ENCODE measurements around the gene MPP1. TPM values are rescaled to one million over a fixed set of nuclear protein-coding genes. Genes with fewer than 3 reads are reported as not detected.

Gene MPP1
- total and polyA plus RNA-seq, 2 donors (not counting 3 experiments of a cell fraction or from before 2014, with no cell fraction given) = 22.1 to 32.3 TPM

DNA sequence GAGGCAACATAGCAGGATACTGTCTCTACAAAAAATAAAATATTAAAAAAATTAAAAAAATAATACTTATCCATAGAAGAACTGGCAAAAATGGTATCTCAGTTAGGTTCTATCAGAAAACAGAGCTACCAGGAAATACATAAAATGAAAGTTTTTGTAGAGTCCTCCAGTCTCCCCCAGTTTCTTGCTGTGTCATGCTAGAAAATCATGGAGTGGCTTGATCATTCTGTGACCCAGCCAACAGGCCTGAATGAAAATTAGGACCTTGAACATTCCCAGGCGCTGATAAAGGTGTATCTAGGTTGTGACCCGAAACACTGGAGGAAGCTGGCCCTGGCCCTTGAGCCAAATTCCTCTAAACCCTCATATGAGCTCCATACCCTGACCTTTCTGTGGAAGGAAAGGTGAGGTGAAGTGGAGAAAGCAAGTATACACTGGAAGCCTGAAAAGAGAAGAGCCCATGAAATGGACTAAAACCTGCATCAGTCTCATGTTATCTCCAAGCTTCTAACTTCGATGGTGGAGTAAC, 28.5 kb upstream of the MPP1 start:
- Histone ChIP-seq H3K36me3 (ENCODE audit: control insufficient read depth in 2 of 2, extremely low read depth in 1 of 2, insufficient read depth in 2 of 2, low read length in 2 of 2) (no peaks in the 10 kb centered on the region), H3K27ac (ENCODE audit: insufficient read depth, low read depth, low read length) (no peak overlapping the region), H3K27me3 (ENCODE audit: control insufficient read depth in 2 of 2, insufficient read depth in 2 of 2, low read length in 2 of 2) (peaks cover 1 to 4% of the 10 kb centered on the region in 2 experiments), H3K4me3 (replicated peaks in 1 of 3; ENCODE audit: insufficient read depth in 1 of 3, low read depth in 1 of 3, low read length in 3 of 3) (no peak overlapping the region), H3K4me2 (ENCODE audit: insufficient read depth, low read length) (no peak overlapping the region), H3K9me1 (replicated peaks; ENCODE audit: control insufficient read depth, extremely low read depth, insufficient read depth, low read length) (no peaks in the 10 kb centered on the region), H4K20me1 (replicated peaks; ENCODE audit: control insufficient read depth, extremely low read depth, insufficient read depth, low read length) (no peaks in the 10 kb centered on the region), H3K9ac (replicated peaks; ENCODE audit: extremely low read depth, insufficient read depth, low read length) (no peak overlapping the region), H3K79me2 (ENCODE audit: control insufficient read depth, insufficient read depth, low read length) (no peaks in the 10 kb centered on the region), H3K4me1 (ENCODE audit: control insufficient read depth, extremely low read depth, insufficient read depth, low read length) (no peaks in the 10 kb centered on the region), H2AFZ (ENCODE audit: low read depth, low read length) (no peak overlapping the region), H3K9me3 (replicated peaks; ENCODE audit: control insufficient read depth, insufficient read depth, low read length) (no peaks in the 10 kb centered on the region)
- TF ChIP-seq POLR2A (IDR thresholded peaks at IDR 0.05; ENCODE audit: low read depth, low read length) (no peak), GATA2 (IDR thresholded peaks at IDR 0.05; ENCODE audit: insufficient read depth, insufficient read length, low read depth, low read length) (no peak), JUN (IDR thresholded peaks at IDR 0.05; ENCODE audit: borderline replicate concordance, insufficient read depth, insufficient read length, low read depth) (no peak), FOS (IDR thresholded peaks at IDR 0.05; ENCODE audit: borderline replicate concordance, insufficient read depth, low read length) (no peak)
- TF ChIP-seq, protein P1, sequence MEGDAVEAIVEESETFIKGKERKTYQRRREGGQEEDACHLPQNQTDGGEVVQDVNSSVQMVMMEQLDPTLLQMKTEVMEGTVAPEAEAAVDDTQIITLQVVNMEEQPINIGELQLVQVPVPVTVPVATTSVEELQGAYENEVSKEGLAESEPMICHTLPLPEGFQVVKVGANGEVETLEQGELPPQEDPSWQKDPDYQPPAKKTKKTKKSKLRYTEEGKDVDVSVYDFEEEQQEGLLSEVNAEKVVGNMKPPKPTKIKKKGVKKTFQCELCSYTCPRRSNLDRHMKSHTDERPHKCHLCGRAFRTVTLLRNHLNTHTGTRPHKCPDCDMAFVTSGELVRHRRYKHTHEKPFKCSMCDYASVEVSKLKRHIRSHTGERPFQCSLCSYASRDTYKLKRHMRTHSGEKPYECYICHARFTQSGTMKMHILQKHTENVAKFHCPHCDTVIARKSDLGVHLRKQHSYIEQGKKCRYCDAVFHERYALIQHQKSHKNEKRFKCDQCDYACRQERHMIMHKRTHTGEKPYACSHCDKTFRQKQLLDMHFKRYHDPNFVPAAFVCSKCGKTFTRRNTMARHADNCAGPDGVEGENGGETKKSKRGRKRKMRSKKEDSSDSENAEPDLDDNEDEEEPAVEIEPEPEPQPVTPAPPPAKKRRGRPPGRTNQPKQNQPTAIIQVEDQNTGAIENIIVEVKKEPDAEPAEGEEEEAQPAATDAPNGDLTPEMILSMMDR (IDR thresholded peaks at IDR 0.05; ENCODE audit: extremely low read depth in 1 of 2, insufficient read depth in 1 of 2, low read depth in 1 of 2, low read length in 2 of 2) = no peak
- TF ChIP-seq, protein P2, sequence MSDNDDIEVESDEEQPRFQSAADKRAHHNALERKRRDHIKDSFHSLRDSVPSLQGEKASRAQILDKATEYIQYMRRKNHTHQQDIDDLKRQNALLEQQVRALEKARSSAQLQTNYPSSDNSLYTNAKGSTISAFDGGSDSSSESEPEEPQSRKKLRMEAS (IDR thresholded peaks at IDR 0.05; ENCODE audit: insufficient read depth, insufficient read length) = no peak
- no TSS peak for BruUV-seq (replicated peaks)
- ChIA-PET CTCF (interaction anchor here (0.8 kb wide), 1 partner anchor 85 kb away, joined by 3 read pairs; no protein-coding TSS in a partner anchor), POLR2A (no interaction called here)
- intact Hi-C loops (cut with micrococcal nuclease) = no loop called here
- FAIRE-seq = no peak
- dilution Hi-C loops (cut with MboI; ENCODE audit: extremely low pct_ligation_motif_present, low sequenced_read_pairs) = no loop called here
- no peak for DNase-seq (ENCODE audit: low read depth, low spot score)
